HG03571 (cell line): ENCODE results near the gene NDFIP1.
"Not testable (repeated sequence)": the region's sequence is repeated elsewhere in the genome, so short reads cannot be mapped to it uniquely, and the experiment has no call there.

Source experiments
- ATAC-seq: cut with Tn5 transposase; IDR thresholded peaks from one replicate; pipeline ENCODE4 v1.9.1; 2021; ENCODE audit not compliant: unreplicated experiment

NDFIP1 gene

DNA sequence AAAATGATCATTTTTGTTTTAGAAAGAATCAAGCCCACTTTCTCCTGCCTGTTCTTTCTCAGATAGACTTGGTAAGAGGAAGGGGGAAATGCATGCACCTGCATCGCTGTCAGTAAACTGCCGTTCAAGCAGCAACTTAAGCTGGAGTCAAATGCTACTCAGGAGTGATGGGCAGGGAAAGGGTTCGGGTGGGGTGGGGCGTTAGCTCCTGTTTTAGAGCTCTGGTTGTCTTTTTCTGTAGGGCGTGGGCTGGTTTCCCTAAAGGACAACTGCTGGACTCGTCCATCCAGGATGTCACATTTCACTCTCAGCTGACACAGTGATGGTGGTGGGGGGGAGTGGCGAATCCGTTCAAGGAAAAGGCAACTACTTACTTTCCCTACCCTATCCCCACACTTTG lies 75.0 kb downstream of the NDFIP1 start:
- no peak for ATAC-seq

DNA sequence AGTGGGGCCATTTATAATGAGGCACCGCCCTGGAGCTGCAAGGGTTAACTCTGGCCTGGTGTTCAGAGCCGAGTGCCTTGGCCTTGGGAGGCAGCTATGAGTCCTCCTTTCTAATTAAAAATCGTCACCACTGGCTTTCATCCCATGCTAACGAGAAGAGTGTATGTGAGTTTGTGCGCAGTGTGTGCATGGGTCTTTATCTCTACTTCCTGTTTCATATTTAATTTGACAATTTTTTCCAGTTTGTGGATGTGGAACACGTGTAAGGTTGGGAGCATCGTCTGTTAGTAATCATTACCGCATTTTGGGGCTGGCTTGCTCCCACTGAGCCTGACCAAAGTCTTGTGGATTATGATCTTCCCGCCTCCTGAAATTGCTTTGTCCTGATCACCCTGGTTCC lies 76.4 kb downstream of the NDFIP1 start:
- ATAC-seq = no peak

DNA sequence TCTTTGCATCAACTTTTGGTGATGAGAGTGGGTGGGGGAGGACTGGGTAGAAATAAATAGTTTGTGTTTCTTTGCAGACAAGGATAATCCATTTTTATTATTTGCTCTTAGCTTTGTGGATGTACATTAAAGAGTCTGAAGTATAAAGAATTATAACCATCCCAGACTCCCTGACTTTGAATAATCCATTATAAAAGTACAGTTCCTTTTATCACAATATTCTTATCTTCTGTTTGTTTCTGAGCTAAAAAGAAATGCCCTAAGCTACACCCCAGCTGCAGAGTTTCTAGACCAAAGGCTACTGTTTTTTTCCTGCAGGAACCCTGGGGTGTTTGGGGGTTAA lies 77.9 kb downstream of the NDFIP1 start:
- ATAC-seq = no peak

DNA sequence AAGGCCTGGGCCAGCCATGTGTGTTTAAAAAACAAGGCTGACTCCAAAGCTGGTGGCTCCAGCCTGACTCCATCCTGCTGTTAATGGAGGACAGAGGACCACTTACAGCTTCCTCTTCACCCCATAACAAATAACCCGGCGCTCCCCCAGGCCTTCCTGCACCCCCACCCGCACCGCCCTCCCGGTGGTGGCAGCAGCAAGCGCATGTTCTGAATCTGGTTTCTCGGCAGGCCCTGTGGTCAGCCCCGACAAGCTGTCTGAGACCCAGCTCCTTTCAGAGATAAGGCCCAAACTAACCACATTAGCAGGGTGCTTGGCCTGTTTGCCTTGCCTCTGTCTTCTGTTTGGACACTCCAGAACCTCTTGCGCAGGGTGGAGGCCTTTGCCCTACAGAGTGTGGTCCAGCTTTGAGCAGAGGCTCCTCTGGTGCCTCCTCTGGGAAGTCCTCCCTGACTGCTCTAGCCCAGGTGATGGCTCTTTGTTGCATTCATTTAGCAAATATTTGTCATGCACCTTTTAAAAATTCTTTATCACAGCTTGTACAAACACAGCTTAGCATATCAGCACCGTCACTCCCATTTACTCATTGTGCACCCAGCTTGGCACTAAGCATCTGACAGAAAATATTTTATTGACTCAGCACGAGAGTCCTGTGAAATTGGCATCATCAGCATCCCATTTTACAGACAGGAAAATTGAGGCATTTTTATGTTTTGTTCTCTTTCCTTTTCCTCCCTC lies 78.4 kb downstream of the NDFIP1 start:
- ATAC-seq = no peak

DNA sequence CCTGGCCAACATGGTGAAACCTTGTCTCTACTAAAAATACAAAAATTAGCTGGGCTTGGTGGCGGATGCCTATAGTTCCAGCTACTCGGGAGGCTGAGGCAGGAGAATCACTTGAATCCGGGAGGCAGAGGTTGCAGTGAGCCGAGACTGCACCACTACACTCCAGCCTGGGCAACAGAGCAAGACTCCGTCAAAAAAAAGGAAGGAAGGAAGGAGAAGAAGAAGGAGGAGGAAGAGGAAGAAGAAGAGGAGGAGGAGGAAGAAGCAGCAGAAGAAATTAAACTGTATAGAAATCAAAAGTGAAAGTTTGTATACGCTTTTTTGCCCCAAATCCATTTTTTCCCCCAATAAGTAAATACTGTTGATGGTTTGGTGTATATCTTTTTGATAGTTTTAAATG lies 80.1 kb downstream of the NDFIP1 start:
- not testable (repeated sequence) for ATAC-seq

DNA sequence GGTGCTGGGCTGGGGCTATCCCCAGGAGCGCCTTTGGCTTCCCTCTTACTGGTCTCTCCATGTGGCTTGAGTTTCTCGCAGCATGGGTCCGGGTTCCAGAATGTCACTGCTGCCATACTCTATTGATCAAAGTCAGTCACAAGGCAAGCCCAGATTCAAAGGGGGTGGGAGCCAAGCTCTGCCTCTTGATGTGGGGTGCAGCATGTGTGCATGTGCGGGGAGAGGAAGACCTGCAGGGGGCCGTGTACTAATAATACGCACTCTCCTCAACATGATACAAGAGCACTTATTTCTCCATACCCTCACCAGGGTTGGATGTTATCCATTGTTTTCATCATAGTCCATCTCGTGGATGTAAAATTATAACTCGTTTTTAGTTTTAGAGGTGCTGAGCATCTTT lies 81.2 kb downstream of the NDFIP1 start:
- ATAC-seq = no peak

DNA sequence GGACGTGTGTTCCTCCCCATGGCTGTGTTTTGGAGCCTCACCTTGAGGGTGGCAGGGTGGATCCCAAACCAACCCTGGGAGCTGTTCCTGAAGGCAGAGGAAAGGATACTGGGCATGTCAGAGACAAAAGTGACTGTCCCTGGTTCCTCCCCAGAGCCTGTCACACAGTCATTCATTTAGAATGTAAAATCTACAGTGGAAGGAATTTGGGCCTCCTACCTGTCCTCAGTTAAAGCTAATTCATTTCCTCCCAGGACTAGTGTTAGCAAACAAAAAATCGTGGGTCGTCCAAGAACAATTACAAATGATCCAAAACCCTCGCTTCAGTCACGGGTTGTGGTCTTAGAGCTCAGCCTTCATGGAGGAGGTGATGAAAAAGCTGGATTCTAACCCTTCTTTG lies 83.2 kb downstream of the NDFIP1 start:
- no peak for ATAC-seq

DNA sequence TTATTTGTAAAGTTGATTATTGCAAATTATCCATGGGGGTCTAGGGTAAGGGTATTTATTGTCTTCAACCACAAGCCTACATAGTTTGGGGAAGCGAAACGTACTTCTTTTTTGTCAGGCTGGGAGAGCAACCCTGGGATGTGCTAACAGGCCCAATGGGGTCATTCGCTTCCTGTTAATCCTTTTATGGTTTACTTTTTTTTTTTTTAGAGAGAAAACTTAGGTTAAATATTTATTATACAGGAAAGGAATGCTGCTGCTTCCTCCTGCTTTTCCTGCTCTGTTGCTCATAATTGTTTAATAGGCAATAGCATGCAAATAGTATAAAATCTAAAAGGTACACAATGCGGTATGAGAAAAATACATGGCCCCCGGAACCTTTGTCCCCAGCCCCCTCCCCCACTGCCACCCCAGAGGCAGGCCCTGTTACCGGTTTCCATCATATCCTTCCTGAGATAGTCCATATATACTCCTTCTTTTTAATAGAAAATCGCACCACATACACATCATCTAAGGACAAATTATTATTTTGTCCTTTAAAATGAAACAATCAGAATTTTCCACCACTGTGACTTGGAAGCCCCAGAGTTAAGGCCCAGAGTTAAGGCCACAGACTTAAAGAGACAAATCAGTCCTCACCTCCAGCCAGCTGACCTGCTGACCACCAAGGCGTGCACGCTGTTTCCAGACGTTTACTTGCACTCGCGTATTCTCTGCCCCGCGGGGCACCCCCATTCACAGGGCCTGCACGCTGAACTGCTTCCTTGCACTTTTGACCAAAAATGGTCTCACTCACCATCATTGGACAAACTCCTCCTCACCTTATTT lies 83.9 kb downstream of the NDFIP1 start:
- ATAC-seq = no peak

DNA sequence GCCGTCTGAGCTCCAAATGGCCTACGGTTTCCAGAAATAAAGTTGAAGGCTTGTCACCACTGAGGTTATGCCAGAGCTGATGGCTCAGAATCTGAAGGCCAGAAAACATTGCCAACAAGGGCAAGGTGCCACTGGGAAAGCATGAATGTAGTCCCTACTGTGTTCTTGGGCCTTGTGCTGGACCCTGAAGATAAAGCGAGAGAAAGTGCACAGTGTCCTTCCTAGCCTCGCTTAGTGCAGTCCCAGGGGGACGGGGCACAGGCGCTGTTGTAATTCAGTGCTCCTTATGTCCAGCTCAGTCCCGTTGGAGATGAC lies 84.5 kb downstream of the NDFIP1 start:
- no peak for ATAC-seq

DNA sequence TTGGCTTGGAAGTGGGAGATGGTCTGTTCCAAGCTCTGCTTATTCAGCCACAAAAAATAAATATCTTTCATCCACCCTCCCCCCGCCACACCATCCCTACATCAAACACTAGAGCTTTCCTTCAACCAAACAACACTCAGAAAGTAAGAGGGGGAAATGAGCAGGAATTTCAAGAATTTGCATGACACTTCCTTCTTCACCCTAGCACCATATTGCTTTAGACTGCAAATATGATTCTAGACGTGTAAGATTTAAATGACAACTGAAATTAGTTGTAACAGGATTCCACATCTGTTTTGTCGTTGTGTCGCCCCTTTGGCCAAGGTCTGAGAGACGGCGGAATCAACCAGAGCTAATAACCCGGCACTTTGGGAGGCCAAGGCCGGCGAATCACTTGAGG lies 88.5 kb downstream of the NDFIP1 start:
- no peak for ATAC-seq

DNA sequence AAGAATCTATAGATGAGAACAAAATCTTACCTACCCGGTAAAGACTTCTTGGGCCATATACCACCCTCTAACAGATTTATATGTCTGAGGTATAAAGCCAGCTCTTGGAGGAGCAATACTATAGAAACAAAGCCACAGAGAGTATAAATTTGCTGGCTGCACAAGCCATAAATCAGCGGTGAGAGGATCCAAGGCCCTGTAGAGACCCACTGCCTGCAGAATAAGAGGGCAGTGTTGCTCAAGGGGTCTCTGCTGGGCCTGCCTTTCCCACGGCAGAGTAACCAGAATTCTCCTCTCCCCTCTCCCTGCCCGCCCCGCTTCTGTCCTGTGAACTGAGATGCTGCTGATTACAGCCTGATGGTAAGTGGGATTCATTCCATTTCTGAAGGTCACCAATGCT lies 89.2 kb downstream of the NDFIP1 start:
- ATAC-seq = no peak

DNA sequence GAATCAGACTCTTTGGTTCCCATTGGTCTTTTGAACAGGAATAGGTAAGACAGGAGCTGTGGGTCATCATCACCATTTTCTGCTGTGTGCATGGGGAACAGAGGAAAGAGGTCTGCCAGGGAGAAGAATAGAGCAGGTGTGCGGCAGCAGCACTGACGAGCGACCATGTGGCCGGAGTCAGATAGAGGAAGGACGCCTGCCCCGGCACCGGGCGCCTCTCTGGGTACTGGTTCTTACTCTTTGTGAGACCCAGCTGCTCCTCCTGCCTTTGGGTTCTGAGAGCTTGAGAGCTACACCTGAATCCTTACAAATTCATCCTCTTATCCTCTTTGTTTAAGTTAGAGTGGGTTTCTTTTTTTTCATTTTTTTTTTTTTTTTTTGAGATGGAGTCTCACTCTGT lies 90.8 kb downstream of the NDFIP1 start:
- ATAC-seq = no peak

DNA sequence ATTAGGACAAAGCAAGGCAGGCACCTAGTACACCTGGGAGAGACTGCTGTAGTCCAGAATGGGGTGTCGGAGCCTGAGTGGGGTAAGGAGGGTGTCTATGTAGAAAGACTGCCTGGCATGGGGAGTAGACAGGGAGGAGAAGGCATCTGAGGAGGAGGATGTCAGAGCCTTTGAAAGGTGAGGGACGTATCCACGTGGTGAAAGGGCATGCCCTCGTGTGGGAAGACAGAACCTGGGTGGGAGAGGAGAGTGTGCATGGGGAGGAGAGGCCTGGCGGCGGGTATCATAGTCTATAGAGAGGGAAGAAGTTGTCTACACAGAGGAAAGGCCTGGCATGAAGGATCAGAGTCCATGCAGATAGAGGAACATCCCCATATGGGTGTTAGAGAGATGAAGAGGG lies 91.8 kb downstream of the NDFIP1 start:
- ATAC-seq = no peak

DNA sequence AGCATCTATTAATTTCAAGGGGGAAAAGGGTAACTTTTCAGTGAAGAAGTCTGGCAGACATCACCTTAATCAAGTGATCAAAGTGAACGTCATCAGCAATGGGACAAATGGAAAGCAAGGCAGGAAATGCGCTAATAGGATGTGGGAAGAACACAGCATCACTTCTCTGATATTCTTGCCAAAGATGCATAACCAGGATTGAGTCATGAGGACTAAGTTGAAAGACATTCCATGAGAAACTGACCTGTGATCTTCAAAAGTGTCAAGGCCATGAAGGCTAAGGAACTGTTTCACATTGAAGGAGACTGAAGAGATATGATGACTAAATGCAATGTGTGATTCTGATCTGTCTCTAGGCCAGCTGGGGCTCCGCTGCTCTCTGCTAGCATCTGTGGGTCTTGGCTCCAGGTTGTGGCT lies 92.9 kb downstream of the NDFIP1 start:
- ATAC-seq = no peak

DNA sequence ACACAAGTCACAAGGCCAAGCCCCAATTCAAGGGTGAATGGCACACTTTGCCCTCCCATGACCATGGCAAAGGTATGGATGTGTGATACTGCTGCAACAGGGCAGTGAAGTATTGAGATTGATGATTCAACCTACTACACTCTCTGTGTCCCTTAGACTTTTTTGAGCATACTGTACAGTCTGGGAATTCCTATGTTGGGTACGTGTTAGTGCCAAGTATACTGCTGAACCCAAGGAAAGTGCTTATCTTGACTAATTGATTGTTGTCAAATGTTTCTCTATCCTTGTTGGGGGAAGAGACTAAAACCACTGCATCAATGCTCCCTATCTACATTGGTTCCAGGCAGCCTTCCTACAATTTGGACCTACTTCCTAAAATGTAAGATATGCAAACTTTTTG lies 93.7 kb downstream of the NDFIP1 start:
- ATAC-seq = no peak
